NOMO-1 treated with DMSO at 0.1 percent for 48 hours (cell line): Measurements from ENCODE around the gene CORO2B.
"Not testable (repeated sequence)": the region's sequence is repeated elsewhere in the genome, so short reads cannot be mapped to it uniquely, and the experiment has no call there.

Experiments
- DNase-seq: peaks from one replicate; lab custom pipeline; 2025; ENCODE audit not compliant: unreplicated experiment; lab: John Stamatoyannopoulos, UW

Gene CORO2B

GRCh38 chr15:68604840-68605478 is 26.2 kb downstream of the CORO2B start:
- not testable (repeated sequence) for DNase-seq

GRCh38 chr15:68606375-68606774 is 27.6 kb downstream of the CORO2B start:
- DNase-seq = no peak

GRCh38 chr15:68608206-68608843 is 29.5 kb downstream of the CORO2B start:
- no peak for DNase-seq

- no peak for DNase-seq
These were observed 30.0 kb downstream of the CORO2B start for GRCh38 chr15:68608844-68609232.

- DNase-seq = no peak
These were observed 30.8 kb downstream of the CORO2B start for GRCh38 chr15:68609629-68610028.

GRCh38 chr15:68610825-68611224 is 32.0 kb downstream of the CORO2B start:
- DNase-seq = no peak

GRCh38 chr15:68612503-68612902 is 33.7 kb downstream of the CORO2B start:
- no peak for DNase-seq

GRCh38 chr15:68612979-68613740 is 34.4 kb downstream of the CORO2B start:
- DNase-seq = peak; percentile 42

- DNase-seq = no peak
These were observed 35.7 kb downstream of the CORO2B start for GRCh38 chr15:68614286-68615035.

GRCh38 chr15:68615301-68615700 is 36.5 kb downstream of the CORO2B start:
- DNase-seq = no peak

GRCh38 chr15:68615811-68616210 is 37.0 kb downstream of the CORO2B start:
- no peak for DNase-seq

- no peak for DNase-seq
These were observed 37.6 kb downstream of the CORO2B start for GRCh38 chr15:68616397-68616796.

- no peak for DNase-seq
These were observed 38.2 kb downstream of the CORO2B start for GRCh38 chr15:68617001-68617400.

- DNase-seq = no peak
These were observed 39.0 kb downstream of the CORO2B start for GRCh38 chr15:68617777-68618176.

GRCh38 chr15:68618394-68618793 is 39.6 kb downstream of the CORO2B start:
- DNase-seq = peak; percentile 3

- no peak for DNase-seq
These were observed 40.3 kb downstream of the CORO2B start for GRCh38 chr15:68618908-68619698.

- DNase-seq = no peak
These were observed 42.1 kb downstream of the CORO2B start for GRCh38 chr15:68620721-68621527.

GRCh38 chr15:68621535-68621934 is 42.7 kb downstream of the CORO2B start:
- no peak for DNase-seq

GRCh38 chr15:68623301-68623892 is 44.6 kb downstream of the CORO2B start:
- no peak for DNase-seq
